ENCODE results near the gene URAD.

The URAD gene

GRCh38 chr13:27997904-27998522 is 9.5 kb upstream of the URAD start:
- DNase-seq = no peak

GRCh38 chr13:27991881-27992280 is 3.4 kb upstream of the URAD start:
- no peak for DNase-seq

- DNase-seq = no peak
These were observed 2.9 kb downstream of the URAD start for GRCh38 chr13:27985600-27985999.

GRCh38 chr13:27982361-27982760 is 6.1 kb downstream of the URAD start:
- DNase-seq = no peak

GRCh38 chr13:27981006-27981708 is 7.3 kb downstream of the URAD start:
- no peak for DNase-seq

GRCh38 chr13:27980280-27980998 is 8.1 kb downstream of the URAD start:
- DNase-seq = no peak

- DNase-seq = no peak
These were observed 8.7 kb downstream of the URAD start for GRCh38 chr13:27979765-27980279.

GRCh38 chr13:27979001-27979643 is 9.4 kb downstream of the URAD start:
- no peak for DNase-seq

GRCh38 chr13:27978301-27978968 is 10.1 kb downstream of the URAD start:
- DNase-seq = no peak

- DNase-seq = no peak
These were observed 10.8 kb downstream of the URAD start for GRCh38 chr13:27977476-27978300.

GRCh38 chr13:27976362-27977091 is 12.0 kb downstream of the URAD start:
- DNase-seq = no peak

GRCh38 chr13:27975564-27976361 is 12.7 kb downstream of the URAD start:
- no peak for DNase-seq

- DNase-seq = no peak
These were observed 14.4 kb downstream of the URAD start for GRCh38 chr13:27973961-27974662.

- no peak for DNase-seq
These were observed 15.2 kb downstream of the URAD start for GRCh38 chr13:27973291-27973690.

- DNase-seq = no peak
These were observed 16.0 kb downstream of the URAD start for GRCh38 chr13:27972478-27972820.

- DNase-seq = no peak
These were observed 16.6 kb downstream of the URAD start for GRCh38 chr13:27971776-27972477.

- no peak for DNase-seq
These were observed 17.3 kb downstream of the URAD start for GRCh38 chr13:27971236-27971645.

GRCh38 chr13:27970382-27971235 is 17.9 kb downstream of the URAD start:
- no peak for DNase-seq
